ENCODE measurements around the gene IGLL1.
"Not testable (repeated sequence)": the region's sequence is repeated elsewhere in the genome, so short reads cannot be mapped to it uniquely, and the experiment has no call there.

The IGLL1 gene

DNA sequence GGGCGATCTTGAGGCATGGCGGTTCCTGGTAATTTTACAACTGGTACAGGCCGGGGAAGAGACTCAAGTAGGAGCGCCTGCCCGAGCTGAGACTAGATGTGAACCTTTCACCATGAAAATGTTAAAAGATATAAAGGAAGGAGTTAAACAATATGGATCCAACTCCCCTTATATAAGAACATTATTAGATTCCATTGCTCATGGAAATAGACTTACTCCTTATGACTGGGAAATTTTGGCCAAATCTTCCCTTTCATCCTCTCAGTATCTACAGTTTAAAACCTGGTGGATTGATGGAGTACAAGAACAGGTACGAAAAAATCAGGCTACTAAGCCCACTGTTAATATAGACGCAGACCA is 40.3 kb downstream of the IGLL1 start:
- H3K27ac ChIP-seq; POLR2A ChIA-PET (ENCODE audit: low non-redundant PET); DNase-seq (ENCODE audit: low spot score): not testable (repeated sequence)
- peak; percentile 53 for TF ChIP-seq CTCF (conservative IDR thresholded peaks at IDR 0.05; ENCODE audit: low read depth)
- CTCF ChIA-PET = interaction anchor here (0.6 kb wide), 1 partner anchor 30 kb away, joined by 5 read pairs; no protein-coding TSS in a partner anchor

- TF ChIP-seq CTCF (conservative IDR thresholded peaks at IDR 0.05; ENCODE audit: low read depth) = peak; percentile 94
- ChIA-PET POLR2A (ENCODE audit: low non-redundant PET) (no interaction called here), CTCF (interaction anchor here (0.6 to 0.9 kb wide), 3 partner anchors 29 to 1041 kb away, joined by 3 to 5 read pairs (median 3); no protein-coding TSS in a partner anchor)
- H3K27ac ChIP-seq = no peak overlapping the region
- peak; percentile 44 for DNase-seq (ENCODE audit: low spot score)
These were observed 40.8 kb downstream of the IGLL1 start for GRCh38 chr22:23539135-23539838.

DNA sequence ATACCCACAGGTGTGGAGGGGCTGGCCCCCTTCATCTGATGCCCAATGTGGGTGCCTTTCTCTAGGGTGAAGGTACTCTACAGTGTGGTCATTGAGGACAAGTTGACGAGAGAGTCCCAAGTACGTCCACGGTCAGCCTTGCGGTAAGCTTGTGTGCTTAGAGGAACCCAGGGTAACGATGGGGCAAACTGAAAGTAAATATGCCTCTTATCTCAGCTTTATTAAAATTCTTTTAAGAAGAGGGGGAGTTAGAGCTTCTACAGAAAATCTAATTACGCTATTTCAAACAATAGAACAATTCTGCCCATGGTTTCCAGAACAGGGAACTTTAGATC is 41.4 kb downstream of the IGLL1 start:
- POLR2A ChIA-PET (ENCODE audit: low non-redundant PET); H3K27ac ChIP-seq: not testable (repeated sequence)

GRCh38 chr22:23537830-23538695 is 42.0 kb downstream of the IGLL1 start:
- H3K27ac ChIP-seq; POLR2A ChIA-PET (ENCODE audit: low non-redundant PET); CTCF ChIA-PET; DNase-seq (ENCODE audit: low spot score): not testable (repeated sequence)

More for the DNA sequence above, 41.4 kb downstream of the IGLL1 start:
- DNase-seq (ENCODE audit: low spot score) = not testable (repeated sequence)
- CTCF ChIA-PET = interaction anchor here (0.9 kb wide), 1 partner anchor 153 kb away, joined by 3 read pairs; no protein-coding TSS in a partner anchor

GRCh38 chr22:23537416-23537815 is 42.7 kb downstream of the IGLL1 start:
- no peak for DNase-seq (ENCODE audit: low spot score)
- ChIA-PET POLR2A (ENCODE audit: low non-redundant PET) (no interaction called here), CTCF (no interaction called here)
- TF ChIP-seq CTCF (conservative IDR thresholded peaks at IDR 0.05; ENCODE audit: low read depth) = no peak
- no peak overlapping the region for H3K27ac ChIP-seq

DNA sequence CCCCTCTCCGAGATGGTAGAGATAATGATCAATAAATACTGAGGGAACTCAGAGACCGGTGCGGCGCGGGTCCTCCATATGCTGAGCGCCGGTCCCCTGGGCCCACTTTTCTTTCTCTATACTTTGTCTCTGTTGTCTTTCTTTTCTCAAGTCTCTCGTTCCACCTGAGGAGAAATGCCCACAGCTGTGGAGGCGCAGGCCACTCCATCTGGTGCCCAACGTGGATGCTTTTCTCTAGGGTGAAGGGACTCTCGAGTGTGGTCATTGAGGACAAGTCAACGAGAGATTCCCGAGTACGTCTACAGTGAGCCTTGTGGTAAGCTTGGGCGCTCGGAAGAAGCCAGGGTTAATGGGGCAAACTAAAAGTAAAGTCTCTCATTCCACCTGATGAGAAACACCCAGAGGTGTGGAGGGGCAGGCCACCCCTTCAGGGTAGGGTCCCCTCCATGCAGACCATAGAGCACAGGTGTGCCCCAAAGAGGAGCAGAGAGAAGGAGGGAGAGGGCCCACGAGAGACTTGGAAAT is 43.2 kb downstream of the IGLL1 start:
- H3K27ac ChIP-seq = no peak overlapping the region
- POLR2A ChIA-PET (ENCODE audit: low non-redundant PET) = no interaction called here
- CTCF ChIA-PET = no interaction called here

DNA sequence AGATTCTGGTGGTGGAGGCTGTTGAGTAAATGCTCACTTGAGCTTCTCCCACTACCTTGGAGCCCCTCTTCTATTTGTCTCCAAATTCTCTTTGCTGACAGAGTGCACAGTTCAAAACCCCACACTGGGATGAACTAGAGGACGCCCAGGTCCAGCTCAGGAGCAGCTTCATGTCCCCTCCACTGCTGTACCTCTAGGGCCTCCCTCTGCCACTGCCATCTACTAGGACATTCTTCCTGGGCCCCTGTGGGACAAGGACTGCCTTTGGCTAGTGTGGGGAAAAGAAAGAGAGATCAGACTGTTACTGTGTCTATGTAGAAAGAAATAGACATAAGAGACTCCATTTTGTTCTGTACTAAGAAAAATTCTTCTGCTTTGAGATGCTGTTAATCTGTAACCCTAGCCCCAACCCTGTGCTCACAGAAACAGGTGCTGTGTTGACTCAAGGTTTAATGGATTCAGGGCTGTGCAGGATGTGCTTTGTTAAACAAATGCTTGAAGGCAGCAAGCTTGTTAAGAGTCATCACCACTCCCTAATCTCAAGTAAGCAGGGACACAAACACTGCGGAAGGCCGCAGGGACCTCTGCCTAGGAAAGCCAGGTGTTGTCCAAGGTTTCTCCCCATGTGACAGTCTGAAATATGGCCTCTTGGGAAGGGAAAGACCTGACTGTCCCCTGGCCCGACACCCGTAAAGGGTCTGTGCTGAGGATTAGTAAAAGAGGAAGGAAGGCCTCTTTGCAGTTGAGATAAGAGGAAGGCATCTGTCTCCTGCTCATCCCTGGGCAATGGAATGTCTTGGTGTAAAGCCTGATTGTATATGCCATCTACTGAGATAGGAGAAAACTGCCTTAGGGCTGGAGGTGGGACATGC is 44.1 kb downstream of the IGLL1 start:
- CTCF ChIA-PET; H3K27ac ChIP-seq; DNase-seq (ENCODE audit: low spot score); POLR2A ChIA-PET (ENCODE audit: low non-redundant PET): not testable (repeated sequence)

More for the DNA sequence above, 43.2 kb downstream of the IGLL1 start:
- no peak for TF ChIP-seq CTCF (conservative IDR thresholded peaks at IDR 0.05; ENCODE audit: low read depth)
- DNase-seq (ENCODE audit: low spot score) = no peak
